HG03521 (cell line): Measurements from ENCODE around the gene ESPL1.

Experiments used
- ATAC-seq: cut with Tn5 transposase; IDR thresholded peaks from one replicate; pipeline ENCODE4 v1.9.1; 2021; ENCODE audit warnings: mild to moderate bottlenecking, moderate library complexity; ENCODE audit not compliant: unreplicated experiment

ESPL1 gene

GRCh38 chr12:53255996-53256395 lies 12.1 kb upstream of the ESPL1 start:
- no peak for ATAC-seq

- ATAC-seq = no peak
These were observed 9.3 kb upstream of the ESPL1 start for GRCh38 chr12:53258541-53259539.

GRCh38 chr12:53259891-53260290 lies 8.2 kb upstream of the ESPL1 start:
- no peak for ATAC-seq

- ATAC-seq = no peak
These were observed 2.3 kb upstream of the ESPL1 start for GRCh38 chr12:53265783-53266182.

- ATAC-seq = no peak
These were observed 647 bp upstream of the ESPL1 start for GRCh38 chr12:53267306-53267998.

GRCh38 chr12:53268630-53269562 lies 797 bp downstream of the ESPL1 start:
- peak; percentile 11 for ATAC-seq

- no peak for ATAC-seq
These were observed 6.3 kb downstream of the ESPL1 start for GRCh38 chr12:53274445-53274844.

- no peak for ATAC-seq
These were observed 8.4 kb downstream of the ESPL1 start for GRCh38 chr12:53276511-53276910.

GRCh38 chr12:53277981-53278380 lies 9.9 kb downstream of the ESPL1 start:
- ATAC-seq = no peak

GRCh38 chr12:53279283-53279869 lies 11.3 kb downstream of the ESPL1 start:
- no peak for ATAC-seq

- ATAC-seq = no peak
These were observed 11.9 kb downstream of the ESPL1 start for GRCh38 chr12:53279888-53280498.

GRCh38 chr12:53286448-53286847 lies 18.3 kb downstream of the ESPL1 start:
- ATAC-seq = no peak

- ATAC-seq = no peak
These were observed 19.7 kb downstream of the ESPL1 start for GRCh38 chr12:53287741-53288216.

- no peak for ATAC-seq
These were observed 20.2 kb downstream of the ESPL1 start for GRCh38 chr12:53288322-53288721.

- ATAC-seq = no peak
These were observed 21.8 kb downstream of the ESPL1 start for GRCh38 chr12:53289891-53290290.

GRCh38 chr12:53290661-53291060 lies 22.6 kb downstream of the ESPL1 start:
- ATAC-seq = no peak

GRCh38 chr12:53292426-53292825 lies 24.3 kb downstream of the ESPL1 start:
- ATAC-seq = no peak

GRCh38 chr12:53295070-53295890 lies 27.2 kb downstream of the ESPL1 start, which contains the start of gene PFDN5:
Gene PFDN5 (plus strand): TSS chr12:53295542. CDS start chr12:53295568, 26 bp downstream.
- peak; percentile 78 for ATAC-seq

- ATAC-seq = no peak
These were observed 27.8 kb downstream of the ESPL1 start for GRCh38 chr12:53295891-53296219.
